HG03460 (cell line): ENCODE measurements around the gene LRP1.

Experiments
- ATAC-seq: cut with Tn5 transposase; IDR thresholded peaks from one replicate; pipeline ENCODE4 v1.9.1; 2021; ENCODE audit not compliant: unreplicated experiment

Gene LRP1

DNA sequence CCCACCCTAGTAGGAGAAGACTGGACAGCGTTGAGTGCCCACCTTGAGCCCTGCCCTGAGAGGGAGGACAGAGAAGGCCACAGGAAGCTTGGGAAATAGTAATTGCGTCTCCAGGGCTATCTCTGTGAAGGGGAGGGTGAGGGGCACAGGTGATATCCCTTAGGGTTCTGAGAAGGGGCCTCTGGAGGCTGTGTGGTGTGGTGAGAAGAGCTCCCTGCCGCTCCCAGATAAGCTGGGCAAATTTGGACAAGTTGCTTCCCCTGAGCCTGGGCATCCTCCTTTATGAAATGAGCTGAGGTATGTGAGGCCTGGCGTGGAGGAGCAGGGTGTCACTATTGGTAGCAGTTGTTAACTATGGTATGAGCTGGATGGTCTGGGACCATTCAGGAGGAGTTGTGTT is 42.6 kb downstream of the LRP1 start:
- ATAC-seq = no peak

DNA sequence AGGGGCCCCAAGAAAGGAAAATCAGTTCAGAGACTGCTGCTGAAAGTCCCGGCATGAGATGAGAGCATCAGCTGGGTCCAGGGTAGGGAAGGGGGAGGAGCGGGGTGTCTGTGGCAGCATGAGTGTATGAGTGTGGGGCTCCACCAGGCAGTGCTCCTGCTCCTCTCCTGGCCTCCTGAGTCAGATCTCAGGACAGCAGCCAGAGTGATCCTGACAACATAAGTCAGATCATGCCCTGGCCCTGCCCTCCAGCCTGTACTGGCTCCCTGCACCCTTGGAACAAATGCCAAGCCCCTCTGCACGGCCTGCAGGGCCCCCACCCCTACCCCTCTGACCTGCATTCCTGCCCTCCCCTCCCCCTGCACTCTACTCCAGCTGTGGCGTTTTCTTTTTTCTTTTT is 43.4 kb downstream of the LRP1 start:
- no peak for ATAC-seq

DNA sequence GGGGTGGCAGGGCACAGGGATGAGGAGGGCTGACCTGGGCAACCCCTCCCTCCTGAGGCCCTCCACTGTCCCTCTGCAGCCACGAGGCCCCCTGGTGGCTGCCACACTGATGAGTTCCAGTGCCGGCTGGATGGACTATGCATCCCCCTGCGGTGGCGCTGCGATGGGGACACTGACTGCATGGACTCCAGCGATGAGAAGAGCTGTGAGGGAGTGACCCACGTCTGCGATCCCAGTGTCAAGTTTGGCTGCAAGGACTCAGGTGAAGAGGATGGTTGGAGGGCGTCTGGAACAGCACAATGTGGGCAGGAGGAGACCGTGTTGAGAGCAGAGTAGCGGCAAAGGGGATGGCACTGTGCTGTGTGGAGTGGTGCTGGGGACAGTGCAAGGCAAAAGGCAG is 44.8 kb downstream of the LRP1 start:
- ATAC-seq = no peak

- ATAC-seq = no peak
These were observed 45.4 kb downstream of the LRP1 start for GRCh38 chr12:57173683-57174082.

GRCh38 chr12:57175428-57176138 is 47.3 kb downstream of the LRP1 start:
- ATAC-seq = no peak

- ATAC-seq = no peak
These were observed 47.8 kb downstream of the LRP1 start for GRCh38 chr12:57176139-57176477.

DNA sequence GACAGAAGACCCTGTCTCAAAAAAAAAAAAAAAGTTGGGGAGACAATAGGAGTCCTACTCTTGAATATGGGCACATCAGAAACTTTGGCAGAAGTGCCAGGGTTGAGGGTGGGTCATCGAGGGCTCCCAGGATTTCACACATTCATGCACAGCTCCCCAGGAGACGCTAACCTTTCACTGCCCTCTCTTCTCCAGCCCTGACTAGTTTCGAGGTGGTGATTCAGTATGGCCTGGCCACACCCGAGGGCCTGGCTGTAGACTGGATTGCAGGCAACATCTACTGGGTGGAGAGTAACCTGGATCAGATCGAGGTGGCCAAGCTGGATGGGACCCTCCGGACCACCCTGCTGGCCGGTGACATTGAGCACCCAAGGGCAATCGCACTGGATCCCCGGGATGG is 48.6 kb downstream of the LRP1 start:
- ATAC-seq = no peak

DNA sequence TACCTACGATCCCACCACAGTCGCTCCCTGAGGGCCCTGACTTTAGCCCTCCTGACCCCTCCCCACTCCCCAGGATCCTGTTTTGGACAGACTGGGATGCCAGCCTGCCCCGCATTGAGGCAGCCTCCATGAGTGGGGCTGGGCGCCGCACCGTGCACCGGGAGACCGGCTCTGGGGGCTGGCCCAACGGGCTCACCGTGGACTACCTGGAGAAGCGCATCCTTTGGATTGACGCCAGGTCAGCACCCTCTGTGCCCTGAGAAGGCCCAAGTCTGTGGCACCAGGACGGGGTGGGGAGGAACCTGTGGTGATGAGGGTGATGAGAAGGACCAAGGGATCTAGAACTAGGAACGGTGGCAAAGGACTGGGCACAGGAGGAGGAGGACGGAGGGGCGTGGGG is 49.1 kb downstream of the LRP1 start:
- no peak for ATAC-seq

GRCh38 chr12:57178213-57178612 is 49.9 kb downstream of the LRP1 start:
- no peak for ATAC-seq

GRCh38 chr12:57179331-57180086 is 51.2 kb downstream of the LRP1 start:
- no peak for ATAC-seq

- ATAC-seq = no peak
These were observed 52.2 kb downstream of the LRP1 start for GRCh38 chr12:57180321-57180989.

- no peak for ATAC-seq
These were observed 52.8 kb downstream of the LRP1 start for GRCh38 chr12:57181072-57181471.

GRCh38 chr12:57181561-57182155 is 53.4 kb downstream of the LRP1 start:
- no peak for ATAC-seq

DNA sequence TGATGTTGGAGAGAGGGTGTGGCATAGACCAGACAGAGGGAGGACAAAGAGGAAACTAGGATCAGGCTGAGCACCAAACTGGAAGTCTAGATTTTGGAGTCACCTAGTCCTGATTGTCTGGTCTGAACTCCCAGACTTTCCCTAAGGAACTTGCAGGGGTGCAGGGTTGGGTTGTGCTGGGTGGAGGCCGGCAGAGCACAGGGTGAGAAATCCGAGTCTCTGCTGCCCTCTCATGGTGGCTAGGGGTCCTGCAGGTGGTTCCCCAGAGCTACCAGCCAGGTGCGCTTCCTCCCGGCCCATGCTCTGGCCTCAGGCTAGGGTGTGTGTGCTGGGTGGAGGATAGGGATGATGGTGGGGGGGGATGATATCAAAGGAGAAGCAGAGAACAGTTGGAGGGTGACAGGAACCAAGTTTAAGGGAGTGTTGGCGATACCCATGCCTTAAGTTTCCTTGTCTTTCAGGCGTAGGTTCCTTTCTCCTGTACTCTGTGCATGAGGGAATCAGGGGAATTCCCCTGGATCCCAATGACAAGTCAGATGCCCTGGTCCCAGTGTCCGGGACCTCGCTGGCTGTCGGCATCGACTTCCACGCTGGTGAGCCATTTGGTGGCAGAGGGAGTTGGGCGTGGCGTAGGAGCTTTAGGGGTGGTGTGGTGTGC is 54.8 kb downstream of the LRP1 start:
- ATAC-seq = peak; percentile 93

- ATAC-seq = no peak
These were observed 55.8 kb downstream of the LRP1 start for GRCh38 chr12:57183939-57184725.

DNA sequence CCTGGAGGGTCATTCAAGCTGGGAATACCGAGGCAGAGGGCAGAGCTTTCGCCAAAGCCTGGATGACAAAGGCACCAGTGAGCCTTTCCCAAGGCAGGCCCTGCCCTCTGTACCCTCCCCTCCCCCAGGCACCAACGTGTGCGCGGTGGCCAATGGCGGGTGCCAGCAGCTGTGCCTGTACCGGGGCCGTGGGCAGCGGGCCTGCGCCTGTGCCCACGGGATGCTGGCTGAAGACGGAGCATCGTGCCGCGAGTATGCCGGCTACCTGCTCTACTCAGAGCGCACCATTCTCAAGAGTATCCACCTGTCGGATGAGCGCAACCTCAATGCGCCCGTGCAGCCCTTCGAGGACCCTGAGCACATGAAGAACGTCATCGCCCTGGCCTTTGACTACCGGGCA is 57.1 kb downstream of the LRP1 start:
- ATAC-seq = no peak

- ATAC-seq = no peak
These were observed 57.7 kb downstream of the LRP1 start for GRCh38 chr12:57185906-57186508.

GRCh38 chr12:57187222-57188089 is 59.2 kb downstream of the LRP1 start:
- no peak for ATAC-seq

DNA sequence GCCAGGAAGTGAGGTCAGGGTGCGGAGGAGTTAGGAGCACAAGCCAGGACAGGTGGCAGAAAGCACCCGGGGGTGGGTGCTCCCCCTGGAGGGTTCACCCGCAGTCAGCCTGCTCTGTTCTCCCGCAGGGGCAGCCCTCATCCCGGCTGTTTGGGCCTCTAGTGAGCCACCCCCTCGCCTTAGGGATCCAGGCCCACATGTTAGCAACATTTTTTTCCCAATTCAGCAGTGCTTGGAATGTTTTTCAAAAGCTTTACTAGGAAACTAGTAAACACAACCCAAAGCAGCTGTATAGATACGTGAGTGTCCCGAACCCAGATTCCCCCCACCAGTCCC is 59.8 kb downstream of the LRP1 start:
- no peak for ATAC-seq
